ENCODE measurements around the gene FGF4.

Gene FGF4

GRCh38 chr11:69799582-69799981, 24.4 kb upstream of the FGF4 start:
- Mint-ChIP-seq H3K9me3 (peaks cover 3% of the 10 kb centered on the region), H3K4me1 (no peaks in the 10 kb centered on the region), H3K4me3 (no peak overlapping the region), H3K27me3 (ENCODE audit: low read depth) (peaks cover 8% of the 10 kb centered on the region), H3K36me3 (ENCODE audit: low read depth) (no peaks in the 10 kb centered on the region), H3K27ac (no peak overlapping the region)
- no peak for TF ChIP-seq CTCF (IDR thresholded peaks at IDR 0.05; ENCODE audit: unreplicated experiment in 3 of 3)

DNA sequence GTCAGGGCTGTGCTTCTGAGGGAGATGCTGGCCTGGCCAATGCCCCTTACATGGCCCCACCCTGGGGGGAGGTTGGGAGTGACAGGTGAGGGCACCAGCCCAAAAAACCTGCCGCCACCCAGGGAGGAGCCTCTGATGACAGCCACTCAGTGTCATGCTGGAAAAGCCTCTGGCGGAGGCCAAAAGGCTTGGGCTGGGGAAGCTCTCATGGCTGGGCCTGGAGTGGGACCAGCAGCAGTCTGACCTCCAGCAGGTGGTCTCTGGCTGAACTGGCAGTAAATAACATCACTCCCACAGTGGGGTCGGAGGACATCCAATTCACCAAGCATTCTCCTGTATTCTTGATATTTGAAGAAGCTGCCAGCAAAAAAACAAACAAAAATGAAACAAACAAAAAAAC, 24.0 kb upstream of the FGF4 start:
- no peaks in the 10 kb centered on the region for H3K36me3 Mint-ChIP-seq (ENCODE audit: low read depth)
- TF ChIP-seq CTCF (IDR thresholded peaks at IDR 0.05; ENCODE audit: unreplicated experiment in 3 of 3): no peak
- peaks cover 3% of the 10 kb centered on the region for H3K9me3 Mint-ChIP-seq
- no peak overlapping the region for H3K27ac Mint-ChIP-seq
- no peak overlapping the region for H3K4me3 Mint-ChIP-seq
- H3K27me3 Mint-ChIP-seq (ENCODE audit: low read depth): peaks cover 8% of the 10 kb centered on the region
- no peaks in the 10 kb centered on the region for H3K4me1 Mint-ChIP-seq

GRCh38 chr11:69797737-69798528, 22.8 kb upstream of the FGF4 start:
- TF ChIP-seq CTCF (IDR thresholded peaks at IDR 0.05; ENCODE audit: unreplicated experiment in 3 of 3): no peak
- Mint-ChIP-seq H3K9me3 (peaks cover 3% of the 10 kb centered on the region), H3K27me3 (ENCODE audit: low read depth) (peaks cover 8% of the 10 kb centered on the region), H3K27ac (no peak overlapping the region), H3K4me1 (no peaks in the 10 kb centered on the region), H3K36me3 (ENCODE audit: low read depth) (no peaks in the 10 kb centered on the region), H3K4me3 (no peak overlapping the region)

- peaks cover 3% of the 10 kb centered on the region for H3K9me3 Mint-ChIP-seq
- no peak for TF ChIP-seq CTCF (IDR thresholded peaks at IDR 0.05; ENCODE audit: unreplicated experiment in 3 of 3)
- H3K27me3 Mint-ChIP-seq (ENCODE audit: low read depth): peaks cover 8% of the 10 kb centered on the region
Observed at GRCh38 chr11:69797156-69797555, 22.0 kb upstream of the FGF4 start.

DNA sequence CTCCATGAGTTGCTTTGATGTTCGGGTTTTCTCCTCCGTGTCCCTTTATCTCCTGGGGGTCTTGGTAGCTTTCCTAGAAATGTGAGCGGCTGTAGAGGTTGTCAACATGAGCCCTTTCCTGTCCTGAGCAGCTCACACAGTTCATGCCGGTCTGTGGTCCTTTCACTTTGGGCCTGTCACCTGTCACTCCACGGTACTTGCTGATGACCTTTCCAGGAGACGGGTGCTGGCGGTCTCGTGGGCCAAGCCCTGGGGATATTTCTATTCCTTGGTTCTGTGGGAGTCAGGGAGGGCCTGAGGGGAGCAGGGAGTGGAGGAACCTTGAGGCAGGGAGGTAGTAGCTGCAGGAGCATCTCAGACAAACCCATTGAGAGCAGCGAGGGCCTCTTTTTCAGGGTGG, 20.9 kb upstream of the FGF4 start:
- Mint-ChIP-seq H3K27ac (no peak overlapping the region), H3K36me3 (ENCODE audit: low read depth) (no peaks in the 10 kb centered on the region), H3K9me3 (peaks cover 3% of the 10 kb centered on the region), H3K4me1 (peaks cover 9% of the 10 kb centered on the region), H3K27me3 (ENCODE audit: low read depth) (peaks cover 4% of the 10 kb centered on the region), H3K4me3 (no peak overlapping the region)
- no peak for TF ChIP-seq CTCF (IDR thresholded peaks at IDR 0.05; ENCODE audit: unreplicated experiment in 3 of 3)

More at GRCh38 chr11:69797156-69797555, 22.0 kb upstream of the FGF4 start:
- Mint-ChIP-seq H3K27ac (no peak overlapping the region), H3K36me3 (ENCODE audit: low read depth) (no peaks in the 10 kb centered on the region), H3K4me3 (no peak overlapping the region), H3K4me1 (no peaks in the 10 kb centered on the region)

All from nephron (organoid).